ENCODE data around the gene PPIL1.

GRCh38 chr6:36847152-36847551 lies 27.5 kb downstream of the PPIL1 start:
- TF ChIP-seq CTCF (IDR thresholded peaks at IDR 0.05) (no peak), POLR2A (IDR thresholded peaks at IDR 0.05) (no peak)

All from tibial nerve (tissue), 3 donors.